ENCODE results near the gene SNX8.
A peak's percentile ranks its signal among the peaks of the same experiment; 100 is the strongest.

The SNX8 gene

GRCh38 chr7:2242541-2243429 is 71.5 kb downstream of the SNX8 start:
- DNase-seq: no peak

GRCh38 chr7:2241580-2242540 is 72.4 kb downstream of the SNX8 start, which contains the start of the genes MRM2 and NUDT1:
Gene MRM2, minus strand, starts transcription at chr7:2242205. Its CDS starts 36 bp downstream, at chr7:2242169.
Gene NUDT1, plus strand, starts transcription at chr7:2242226. Its CDS starts 2,349 bp downstream, at chr7:2244575.
- DNase-seq: peak; percentile 93

- no peak for DNase-seq
Observed at GRCh38 chr7:2239242-2239641, 75.0 kb downstream of the SNX8 start.

GRCh38 chr7:2237109-2237602 is 77.1 kb downstream of the SNX8 start:
- no peak for DNase-seq

GRCh38 chr7:2233926-2234325 is 80.3 kb downstream of the SNX8 start:
- no peak for DNase-seq

- peak; percentile 97 for DNase-seq
Observed at GRCh38 chr7:2232766-2233520, 81.3 kb downstream of the SNX8 start, which contains the start of gene MAD1L1. Gene MAD1L1, minus strand, starts transcription at chr7:2232945. Its CDS starts 2,812 bp downstream, at chr7:2230133.

- DNase-seq: no peak
Observed at GRCh38 chr7:2231992-2232765, 82.1 kb downstream of the SNX8 start.

- no peak for DNase-seq
Observed at GRCh38 chr7:2230882-2231281, 83.4 kb downstream of the SNX8 start.

- no peak for DNase-seq
Observed at GRCh38 chr7:2230226-2230625, 84.0 kb downstream of the SNX8 start.

GRCh38 chr7:2229467-2229866 is 84.8 kb downstream of the SNX8 start:
- DNase-seq: no peak

- no peak for DNase-seq
Observed at GRCh38 chr7:2228921-2229320, 85.3 kb downstream of the SNX8 start.

- DNase-seq: no peak
Observed at GRCh38 chr7:2227699-2228098, 86.5 kb downstream of the SNX8 start.

GRCh38 chr7:2225830-2226229 is 88.4 kb downstream of the SNX8 start:
- no peak for DNase-seq

GRCh38 chr7:2225336-2225735 is 88.9 kb downstream of the SNX8 start:
- no peak for DNase-seq

GRCh38 chr7:2224934-2225333 is 89.3 kb downstream of the SNX8 start:
- DNase-seq: no peak

- DNase-seq: no peak
Observed at GRCh38 chr7:2224491-2224928, 89.7 kb downstream of the SNX8 start.

GRCh38 chr7:2223321-2223720 is 90.9 kb downstream of the SNX8 start:
- no peak for DNase-seq

- DNase-seq: no peak
Observed at GRCh38 chr7:2222516-2222915, 91.7 kb downstream of the SNX8 start.

- DNase-seq: no peak
Observed at GRCh38 chr7:2220954-2221353, 93.3 kb downstream of the SNX8 start.

- no peak for DNase-seq
Observed at GRCh38 chr7:2220506-2220905, 93.7 kb downstream of the SNX8 start.

GRCh38 chr7:2220030-2220429 is 94.2 kb downstream of the SNX8 start:
- no peak for DNase-seq
